Coronary artery (tissue), 2 donors: Measurements from ENCODE around the gene MPND.
A peak's percentile ranks its signal among the peaks of the same experiment; 100 is the strongest.
"Not testable (repeated sequence)": the region's sequence is repeated elsewhere in the genome, so short reads cannot be mapped to it uniquely, and the experiment has no call there.

ENCODE experiments used
- DNase-seq: peaks from one replicate; pipeline ENCODE4 v3.0.0-alpha.2; 2017; ENCODE audit warnings: low spot score
- H3K27ac ChIP-seq, 2 donors: fragments of 200-600 bp; sonication (generic); one replicate each; pipeline ENCODE4 v1.5.1; 2016 to 2019
- H3K4me3 ChIP-seq: fragments of 200-600 bp; sonication (generic); 2 replicates; pipeline ENCODE4 v1.5.1; 2016; ENCODE audit warnings: mild to moderate bottlenecking, moderate library complexity
- CTCF ChIP-seq: fragments of 200-600 bp; sonication (generic); IDR thresholded peaks from one replicate; pipeline ENCODE4 v1.5.1; 2019; ENCODE audit warnings: antibody characterized with exemption

MPND gene

GRCh38 chr19:4328243-4328990 is 14.9 kb upstream of the MPND start:
- H3K27ac ChIP-seq = no peak overlapping the region
- TF ChIP-seq CTCF = no peak
- peak; percentile 94 for DNase-seq
- peak overlapping the region; percentile 63 for H3K4me3 ChIP-seq

GRCh38 chr19:4328991-4329681 is 14.2 kb upstream of the MPND start:
- H3K4me3 ChIP-seq = peak overlapping the region; percentile 63
- DNase-seq, H3K27ac ChIP-seq: not testable (repeated sequence)

GRCh38 chr19:4329858-4330257 is 13.5 kb upstream of the MPND start:
- Histone ChIP-seq H3K27ac (no peak overlapping the region), H3K4me3 (no peak overlapping the region)
- no peak for DNase-seq
- no peak for TF ChIP-seq CTCF

GRCh38 chr19:4334929-4335570 is 8.3 kb upstream of the MPND start:
- H3K27ac ChIP-seq = no peak overlapping the region
- H3K4me3 ChIP-seq = no peak overlapping the region
- TF ChIP-seq CTCF = no peak
- no peak for DNase-seq

- no peak for TF ChIP-seq CTCF
- DNase-seq = no peak
- H3K27ac ChIP-seq = no peak overlapping the region
- H3K4me3 ChIP-seq = peak overlapping the region; percentile 66
These were observed 5.4 kb upstream of the MPND start for GRCh38 chr19:4337906-4338440.

- H3K27ac ChIP-seq = peak within 1 kb of the TSS in 1 of 2 donors; percentile 25
- peak within 1 kb of the TSS; percentile 66 for H3K4me3 ChIP-seq
- no peak for TF ChIP-seq CTCF
- DNase-seq = no peak
These were observed 4.7 kb upstream of the MPND start, which contains the start of gene STAP2 for GRCh38 chr19:4338441-4339355. Gene STAP2 (minus strand): TSS chr19:4338827. CDS start chr19:4338753, 74 bp downstream.
